KG1 (cell line): ENCODE results near the gene SRGAP3.

Experiments
- DNase-seq: peaks from one replicate; lab custom pipeline; 2025; lab: John Stamatoyannopoulos, UW

SRGAP3 gene

GRCh38 chr3:8964436-8965370 lies 284.7 kb downstream of the SRGAP3 start:
- no peak for DNase-seq

GRCh38 chr3:8963137-8963853 lies 286.2 kb downstream of the SRGAP3 start, which contains the start of gene RAD18:
Gene RAD18 (minus strand): TSS chr3:8963472. CDS start chr3:8963385, 87 bp downstream.
- DNase-seq: peak; percentile 82

- no peak for DNase-seq
Measured at GRCh38 chr3:8962226-8962861, 287.1 kb downstream of the SRGAP3 start.

GRCh38 chr3:8959668-8960067 lies 289.8 kb downstream of the SRGAP3 start:
- no peak for DNase-seq

GRCh38 chr3:8954938-8955763 lies 294.3 kb downstream of the SRGAP3 start:
- DNase-seq: no peak

- no peak for DNase-seq
Measured at GRCh38 chr3:8953313-8953712, 296.1 kb downstream of the SRGAP3 start.

- no peak for DNase-seq
Measured at GRCh38 chr3:8952130-8952529, 297.3 kb downstream of the SRGAP3 start.

- no peak for DNase-seq
Measured at GRCh38 chr3:8945890-8946600, 303.4 kb downstream of the SRGAP3 start.

- DNase-seq: no peak
Measured at GRCh38 chr3:8942746-8943488, 306.5 kb downstream of the SRGAP3 start.

- DNase-seq: no peak
Measured at GRCh38 chr3:8942115-8942514, 307.3 kb downstream of the SRGAP3 start.

- DNase-seq: no peak
Measured at GRCh38 chr3:8938021-8938420, 311.4 kb downstream of the SRGAP3 start.

GRCh38 chr3:8937064-8938020 lies 312.1 kb downstream of the SRGAP3 start:
- DNase-seq: no peak

GRCh38 chr3:8932507-8932906 lies 316.9 kb downstream of the SRGAP3 start:
- no peak for DNase-seq

GRCh38 chr3:8931342-8931741 lies 318.1 kb downstream of the SRGAP3 start:
- DNase-seq: no peak
